SK-N-SH (cell line): ENCODE data around the gene PDS5A. TPM values are rescaled to one million over a fixed set of nuclear protein-coding genes. Genes with fewer than 3 reads are reported as not detected.

ENCODE experiments used
- CTCF ChIA-PET: fragments of 300-600, 350-600 bp; formaldehyde crosslinking; extraction: SDS; loops from one replicate; lab custom pipeline; 2021; lab: Yijun Ruan, JAX
- POLR2A ChIA-PET: fragments of 350-600 bp; sonication (Branson Sonifier 250); formaldehyde crosslinking; extraction: SDS; loops from one replicate; lab custom pipeline; 2020; ENCODE audit warnings: antibody characterized with exemption, inconsistent platforms; lab: Yijun Ruan, JAX
- DNase-seq: peaks from one replicate; pipeline ENCODE4 v3.0.0; 2012
- H2AFZ ChIP-seq: fragments of 200-600 bp; sonication (generic); 2 replicates; pipeline ENCODE4 v1.8.1; 2016; ENCODE audit warnings: antibody characterized with exemption, mild to moderate bottlenecking, low read depth
- H3F3A ChIP-seq: fragments of 200-600 bp; sonication (generic); replicated peaks from 2 replicates; pipeline ENCODE3; 2016; ENCODE audit warnings: antibody characterized with exemption, mild to moderate bottlenecking; ENCODE audit not compliant: insufficient read depth
- H3K27ac ChIP-seq, 2 experiments: fragments of 200-500 bp in 1 of 2; fragments of 200-600 bp in 1 of 2; sonication (Bioruptor generic) in 1 of 2; sonication (generic), shearing (Covaris generic) in 1 of 2; 2 replicates each; pipeline versions ENCODE4 v1.5.1 to v1.6.1; 2014 to 2016; ENCODE audit warnings: low read depth in 2 of 2, inconsistent platforms in 1 of 2, low read length in 1 of 2, mild to moderate bottlenecking in 1 of 2, mixed read lengths in 1 of 2
- H3K27me3 ChIP-seq: fragments of 200-600 bp; sonication (generic), shearing (Covaris generic); 2 replicates; pipeline ENCODE4 v1.6.1; 2016; ENCODE audit warnings: mixed run types; ENCODE audit not compliant: insufficient read depth
- H3K36me3 ChIP-seq, 2 experiments: fragments of 200-500 bp in 1 of 2; fragments of 200-600 bp in 1 of 2; sonication (Bioruptor generic) in 1 of 2; sonication (generic) in 1 of 2; replicated peaks in 1 of 2; 2 replicates each; pipeline versions ENCODE3 to v1.5.1; 2014 to 2016; ENCODE audit warnings: low read length in 1 of 2, mild to moderate bottlenecking in 1 of 2; ENCODE audit not compliant: insufficient read depth in 2 of 2, control insufficient read depth in 1 of 2
- H3K4me1 ChIP-seq, 2 experiments: fragments of 200-500 bp in 1 of 2; fragments of 200-600 bp in 1 of 2; sonication (Bioruptor generic) in 1 of 2; sonication (generic), shearing (Covaris generic) in 1 of 2; 2 replicates each; pipeline versions ENCODE4 v1.5.1 to v1.6.1; 2014 to 2016; ENCODE audit warnings: low read depth in 1 of 2, low read length in 1 of 2, mixed run types in 1 of 2; ENCODE audit not compliant: insufficient read depth in 2 of 2, control insufficient read depth in 1 of 2
- H3K4me2 ChIP-seq: fragments of 200-600 bp; sonication (generic), shearing (Covaris generic); 2 replicates; pipeline ENCODE4 v1.6.1; 2017; ENCODE audit warnings: mixed run types
- H3K4me3 ChIP-seq, 2 experiments: fragments of 200-500 bp in 1 of 2; fragments of 200-600 bp in 1 of 2; sonication (Bioruptor generic) in 1 of 2; sonication (generic), shearing (Covaris generic) in 1 of 2; 2 replicates each; pipeline versions ENCODE4 v1.5.1 to v1.8.1; 2014 to 2016; ENCODE audit warnings: low read depth in 2 of 2, inconsistent platforms in 1 of 2, low read length in 1 of 2, mild to moderate bottlenecking in 1 of 2, mixed read lengths in 1 of 2, moderate library complexity in 1 of 2
- H3K79me2 ChIP-seq: fragments of 200-600 bp; sonication (generic); 2 replicates; pipeline ENCODE4 v1.8.1; 2017; ENCODE audit warnings: mild to moderate bottlenecking; ENCODE audit not compliant: insufficient read depth
- H3K9ac ChIP-seq: fragments of 200-600 bp; sonication (generic); 2 replicates; pipeline ENCODE4 v1.6.1; 2017; ENCODE audit warnings: mixed run types
- H3K9me2 ChIP-seq: fragments of 200-600 bp; sonication (generic); 2 replicates; pipeline ENCODE4 v1.6.1; 2017; ENCODE audit warnings: mixed run types
- H3K9me3 ChIP-seq: fragments of 200-600 bp; sonication (generic); 2 replicates; pipeline ENCODE4 v1.6.1; 2017; ENCODE audit warnings: mixed run types, mild to moderate bottlenecking, moderate library complexity
- H4K20me1 ChIP-seq: fragments of 200-600 bp; sonication (generic); 2 replicates; pipeline ENCODE4 v1.6.1; 2017; ENCODE audit warnings: mild to moderate bottlenecking, mixed run types; ENCODE audit not compliant: insufficient read depth
- CTCF ChIP-seq: fragments of 200-600 bp; sonication (generic); IDR thresholded peaks from 2 replicates; pipeline ENCODE4 v1.6.1; 2017; ENCODE audit warnings: antibody characterized with exemption, mild to moderate bottlenecking, moderate library complexity
- ELF1 ChIP-seq: IDR thresholded peaks from 2 replicates; pipeline ENCODE4 v1.4.0; 2012
- EZH2phosphoT487 ChIP-seq: fragments of 200-600 bp; sonication (generic); IDR thresholded peaks from 2 replicates; pipeline ENCODE4 v1.6.1; 2017; ENCODE audit warnings: low read depth, mixed run types, mild to moderate bottlenecking, antibody characterized with exemption, moderate library complexity, borderline replicate concordance
- GABPA ChIP-seq: IDR thresholded peaks from 2 replicates; pipeline ENCODE4 v1.4.0; 2012; ENCODE audit warnings: low read depth, mild to moderate bottlenecking
- IRF3 ChIP-seq: fragments of 150-350 bp; IDR thresholded peaks from 2 replicates; pipeline ENCODE4 v1.6.1; 2016; ENCODE audit warnings: mild to moderate bottlenecking, low read depth, low read length
- MEF2A ChIP-seq: IDR thresholded peaks from 2 replicates; pipeline ENCODE4 v1.4.0; 2012; ENCODE audit warnings: low read depth, borderline replicate concordance
- NFIC ChIP-seq: IDR thresholded peaks from 2 replicates; pipeline ENCODE4 v1.4.0; 2012; ENCODE audit warnings: borderline replicate concordance
- PBX3 ChIP-seq: IDR thresholded peaks from 2 replicates; pipeline ENCODE4; 2012
- REST ChIP-seq: IDR thresholded peaks from 2 replicates; pipeline ENCODE4 v1.6.1; 2012; ENCODE audit warnings: mild to moderate bottlenecking, low read depth, low read length, moderate library complexity
- TAF1 ChIP-seq: IDR thresholded peaks from 2 replicates; pipeline ENCODE4 v1.6.1; 2012; ENCODE audit warnings: low read depth, mild to moderate bottlenecking, low read length, moderate library complexity, borderline replicate concordance
- TCF12 ChIP-seq: IDR thresholded peaks from 2 replicates; pipeline ENCODE4 v1.4.0; 2012
- YY1 ChIP-seq: IDR thresholded peaks from 2 replicates; pipeline ENCODE4 v1.4.0; 2012; ENCODE audit warnings: low read depth, mild to moderate bottlenecking
- ZBTB33 ChIP-seq: IDR thresholded peaks from 2 replicates; pipeline ENCODE4 v1.4.0; 2012; ENCODE audit warnings: low read depth, borderline replicate concordance
- WGBS: methylation state at CpG from one replicate; pipeline ENCODE4 v1.1.6; 2017; ENCODE audit warnings: low lambda C conversion rate; 5-methylcytosine and 5-hydroxymethylcytosine counted together
- polyA plus RNA-seq, 3 experiments: library from polyadenylated mRNA; depleted of rRNA; stranded (reverse); fragments of >200 nt; gene quantifications; 2 replicates each; pipeline ENCODE4 v1.2.3, GENCODE V29; 2012

Gene PDS5A
- polyA plus RNA-seq, 1 of the 3 experiments (the other 2 are of a cell fraction) = 14.1 TPM

GRCh38 chr4:39888541-39888940, 89.2 kb downstream of the PDS5A start:
- Histone ChIP-seq H3F3A (peaks cover 17% of the 10 kb centered on the region), H3K27me3 (no peaks in the 10 kb centered on the region), H3K9me2 (no peaks in the 10 kb centered on the region), H3K4me2 (no peak overlapping the region), H3K9me3 (no peaks in the 10 kb centered on the region), H3K4me3 (no peak overlapping the region), H4K20me1 (no peaks in the 10 kb centered on the region), H3K36me3 (peaks cover 31 to 59% of the 10 kb centered on the region in 2 experiments), H3K27ac (no peak overlapping the region), H2AFZ (no peak overlapping the region), H3K9ac (no peak overlapping the region), H3K4me1 (no peaks in the 10 kb centered on the region), H3K79me2 (no peaks in the 10 kb centered on the region)
- CTCF ChIA-PET = interaction anchor here (1.0 kb wide), 1 partner anchor 41 kb away, joined by 3 read pairs; no protein-coding TSS in a partner anchor
- no peak for TF ChIP-seq YY1
- no peak for TF ChIP-seq MEF2A
- no peak for TF ChIP-seq ELF1
- POLR2A ChIA-PET = no interaction called here
- over 99% methylated on average over 5 of the region's 5 CpGs for WGBS
- no peak for DNase-seq

- H3F3A ChIP-seq = peaks cover 2% of the 10 kb centered on the region
- H3K9me2 ChIP-seq = no peaks in the 10 kb centered on the region
- no peaks in the 10 kb centered on the region; a peak in 1 of 4 replicates for H3K4me1 ChIP-seq
- no peaks in the 10 kb centered on the region for H3K9me3 ChIP-seq
- DNase-seq = no peak
- no peak overlapping the region for H3K4me3 ChIP-seq
- TF ChIP-seq PBX3 (no peak), ZBTB33 (no peak), EZH2phosphoT487 (no peak), NFIC (no peak), MEF2A (no peak), TCF12 (no peak), TAF1 (no peak), GABPA (no peak), ELF1 (no peak), CTCF (no peak), REST (no peak), IRF3 (no peak)
- TF ChIP-seq, all 33 proteins: peak for 0
- Histone ChIP-seq H3K79me2 (no peaks in the 10 kb centered on the region), H2AFZ (no peak overlapping the region), H4K20me1 (no peaks in the 10 kb centered on the region), H3K9ac (no peak overlapping the region), H3K36me3 (peaks cover 29 to 69% of the 10 kb centered on the region in 2 experiments), H3K27me3 (no peaks in the 10 kb centered on the region), H3K27ac (no peak overlapping the region), H3K4me2 (no peak overlapping the region)
- 98% methylated on average over 6 of the region's 6 CpGs for WGBS
- POLR2A ChIA-PET = no interaction called here
- CTCF ChIA-PET = interaction anchor here (1.0 kb wide), 1 partner anchor 14 kb away, joined by 4 read pairs; no protein-coding TSS in a partner anchor
Observed at GRCh38 chr4:39883646-39884045, 94.1 kb downstream of the PDS5A start.
